HG03520 (cell line): Measurements from ENCODE around the gene OAF.

Experiments used
- ATAC-seq: cut with Tn5 transposase; IDR thresholded peaks from one replicate; pipeline ENCODE4 v1.9.1; 2021; ENCODE audit warnings: mild to moderate bottlenecking, moderate library complexity; ENCODE audit not compliant: unreplicated experiment

The OAF gene

GRCh38 chr11:120183701-120184141 is 27.1 kb upstream of the OAF start:
- ATAC-seq, result no peak

GRCh38 chr11:120184371-120184945 is 26.4 kb upstream of the OAF start:
- ATAC-seq, result no peak

GRCh38 chr11:120184946-120185705 is 25.7 kb upstream of the OAF start:
- ATAC-seq, result no peak

- no peak for ATAC-seq
Observed at GRCh38 chr11:120185706-120186455, 25.0 kb upstream of the OAF start.

GRCh38 chr11:120186456-120186773 is 24.4 kb upstream of the OAF start:
- ATAC-seq, result no peak

- no peak for ATAC-seq
Observed at GRCh38 chr11:120186774-120187591, 23.8 kb upstream of the OAF start.

GRCh38 chr11:120188371-120188770 is 22.5 kb upstream of the OAF start:
- ATAC-seq, result no peak

- no peak for ATAC-seq
Observed at GRCh38 chr11:120188811-120189455, 21.9 kb upstream of the OAF start.

- no peak for ATAC-seq
Observed at GRCh38 chr11:120191058-120191457, 19.8 kb upstream of the OAF start.

GRCh38 chr11:120192831-120193625 is 17.8 kb upstream of the OAF start:
- no peak for ATAC-seq

- no peak for ATAC-seq
Observed at GRCh38 chr11:120194166-120194565, 16.7 kb upstream of the OAF start.

- ATAC-seq, result no peak
Observed at GRCh38 chr11:120195601-120196320, 15.1 kb upstream of the OAF start.

- no peak for ATAC-seq
Observed at GRCh38 chr11:120196826-120197225, 14.0 kb upstream of the OAF start.

- ATAC-seq, result no peak
Observed at GRCh38 chr11:120197251-120197891, 13.5 kb upstream of the OAF start.

- ATAC-seq, result no peak
Observed at GRCh38 chr11:120197977-120198376, 12.9 kb upstream of the OAF start.

GRCh38 chr11:120198403-120198786 is 12.4 kb upstream of the OAF start:
- ATAC-seq, result no peak

GRCh38 chr11:120198787-120199469 is 11.9 kb upstream of the OAF start:
- ATAC-seq, result no peak

- no peak for ATAC-seq
Observed at GRCh38 chr11:120199613-120200012, 11.2 kb upstream of the OAF start.
